GM19395 (cell line): ENCODE measurements around the gene RFX2.

Source experiments
- ATAC-seq: cut with Tn5 transposase; IDR thresholded peaks from one replicate; pipeline ENCODE4 v1.9.1; 2021; ENCODE audit warnings: mild to moderate bottlenecking, moderate library complexity; ENCODE audit not compliant: unreplicated experiment

The RFX2 gene

DNA sequence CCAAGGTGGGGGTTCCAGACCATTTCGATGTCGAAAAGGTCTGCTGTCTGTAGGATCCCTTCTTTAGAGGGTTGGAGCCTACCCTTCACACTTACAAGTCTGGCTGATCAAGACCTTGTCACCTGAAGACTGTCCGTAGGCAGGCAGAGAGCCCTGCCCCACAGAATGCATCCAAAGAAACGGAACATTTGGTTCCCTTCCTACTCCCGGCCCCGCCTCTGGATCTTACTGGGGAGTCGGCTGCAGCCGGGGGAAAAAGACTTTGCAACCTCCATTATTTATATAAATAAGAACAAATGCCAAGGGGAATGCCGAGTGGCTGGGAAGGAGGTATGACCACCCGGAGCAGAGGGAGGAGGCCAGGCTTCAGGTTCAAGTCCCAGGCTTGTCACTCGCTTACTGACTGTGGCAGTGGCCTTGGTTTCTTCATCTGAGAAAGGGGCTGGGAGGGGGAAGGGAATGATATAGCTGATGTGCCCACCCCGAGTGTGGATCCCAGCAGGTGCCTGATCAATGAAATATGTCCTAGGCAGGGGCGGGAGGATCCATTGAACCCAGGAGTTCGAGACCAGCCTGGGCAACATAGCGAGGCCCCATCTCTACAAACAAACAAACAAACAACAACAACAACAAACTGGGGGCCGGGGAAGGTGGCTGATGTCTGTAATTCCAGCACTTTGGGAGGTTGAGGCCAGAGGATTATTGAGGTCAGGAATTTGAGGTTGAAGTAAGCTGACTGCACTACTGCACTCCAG lies 48.7 kb downstream of the RFX2 start:
- ATAC-seq, result no peak

DNA sequence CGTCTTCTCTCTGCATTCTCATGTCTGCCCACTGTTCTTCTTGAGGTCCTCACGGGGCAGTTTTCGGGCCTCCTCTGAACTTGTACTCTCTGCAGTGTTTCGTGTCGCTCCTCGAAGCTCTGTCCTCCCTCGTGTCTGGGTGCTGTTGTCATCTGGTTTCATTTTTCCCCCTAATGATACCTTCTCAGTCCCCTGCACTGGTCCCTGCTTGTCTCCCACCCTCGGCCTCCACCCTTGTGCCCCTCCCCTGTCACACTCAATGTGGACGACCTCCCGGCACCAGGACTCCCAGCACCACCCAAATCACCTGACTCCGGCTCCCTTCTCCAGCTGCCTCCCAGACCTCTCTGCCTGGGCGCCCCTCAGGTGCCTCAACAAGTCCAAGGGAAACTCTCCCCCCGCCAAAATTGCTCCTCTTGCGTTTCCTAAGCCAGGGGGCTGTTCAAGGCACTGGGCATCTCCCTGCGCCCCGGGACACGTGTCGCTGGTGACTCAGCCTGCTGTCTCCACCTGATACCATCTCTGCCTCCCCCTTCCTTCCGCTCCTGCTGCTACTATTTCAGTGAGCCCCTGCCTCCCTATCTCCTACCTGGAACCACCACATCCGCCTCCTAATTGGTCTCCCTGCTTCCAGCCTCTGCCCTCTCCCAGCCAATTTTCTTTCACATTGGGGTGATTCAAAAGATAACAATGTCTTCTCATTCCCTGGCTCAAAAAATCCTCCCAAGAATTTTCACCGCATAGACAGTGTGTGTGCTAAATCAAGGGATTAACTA lies 49.5 kb downstream of the RFX2 start:
- no peak for ATAC-seq

DNA sequence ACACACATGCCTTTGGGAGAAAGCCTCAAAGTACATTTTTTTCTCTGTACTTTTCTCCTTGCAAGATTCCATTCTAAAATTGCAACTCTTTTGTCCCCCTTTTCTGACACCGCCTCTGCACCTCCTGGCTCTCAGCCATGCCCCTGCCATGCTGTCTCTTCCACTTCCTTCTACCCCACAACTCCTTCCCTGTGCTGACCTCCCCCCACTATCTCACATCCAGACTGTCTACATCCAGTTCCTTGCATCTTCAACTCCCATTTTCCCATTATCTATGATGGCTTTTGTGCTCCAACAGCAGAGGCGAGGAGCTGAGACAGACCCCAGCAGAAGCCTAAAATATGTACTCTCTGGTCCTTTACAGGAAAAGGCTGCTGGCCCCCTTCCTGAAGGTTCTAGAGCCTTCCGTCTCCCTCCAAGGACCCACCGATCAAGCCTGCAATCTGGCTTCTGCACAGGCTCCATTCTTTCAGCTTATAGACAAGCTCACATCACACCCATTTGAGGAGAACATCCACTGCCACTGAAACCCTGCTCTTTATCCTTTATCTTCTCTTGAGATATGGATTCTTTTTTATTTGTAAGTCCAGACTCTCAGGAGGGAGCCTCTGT lies 50.2 kb downstream of the RFX2 start:
- ATAC-seq, result no peak

DNA sequence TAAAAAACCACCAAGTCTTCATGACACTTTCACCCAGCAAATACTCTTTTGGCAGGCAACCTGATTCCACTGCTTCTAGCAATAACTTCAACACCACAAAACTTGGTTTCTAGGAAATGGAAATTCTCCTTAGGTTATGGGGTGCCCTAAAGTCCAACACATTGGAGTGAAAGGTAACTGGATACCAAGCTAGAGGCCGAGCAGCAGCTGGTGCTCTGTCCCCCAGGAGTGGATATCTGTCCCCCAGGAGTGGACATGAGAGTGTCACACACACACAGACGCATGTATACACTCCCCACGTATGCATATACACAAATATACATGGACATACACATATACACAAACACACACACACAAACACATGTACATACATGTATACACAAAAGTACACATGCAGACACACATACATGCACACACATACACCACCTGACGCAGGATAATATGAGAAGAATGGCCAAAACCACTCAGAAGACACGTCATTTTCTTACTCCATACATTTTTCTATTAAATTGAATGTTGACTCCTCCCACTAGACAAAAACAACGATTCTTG lies 50.8 kb downstream of the RFX2 start:
- no peak for ATAC-seq

DNA sequence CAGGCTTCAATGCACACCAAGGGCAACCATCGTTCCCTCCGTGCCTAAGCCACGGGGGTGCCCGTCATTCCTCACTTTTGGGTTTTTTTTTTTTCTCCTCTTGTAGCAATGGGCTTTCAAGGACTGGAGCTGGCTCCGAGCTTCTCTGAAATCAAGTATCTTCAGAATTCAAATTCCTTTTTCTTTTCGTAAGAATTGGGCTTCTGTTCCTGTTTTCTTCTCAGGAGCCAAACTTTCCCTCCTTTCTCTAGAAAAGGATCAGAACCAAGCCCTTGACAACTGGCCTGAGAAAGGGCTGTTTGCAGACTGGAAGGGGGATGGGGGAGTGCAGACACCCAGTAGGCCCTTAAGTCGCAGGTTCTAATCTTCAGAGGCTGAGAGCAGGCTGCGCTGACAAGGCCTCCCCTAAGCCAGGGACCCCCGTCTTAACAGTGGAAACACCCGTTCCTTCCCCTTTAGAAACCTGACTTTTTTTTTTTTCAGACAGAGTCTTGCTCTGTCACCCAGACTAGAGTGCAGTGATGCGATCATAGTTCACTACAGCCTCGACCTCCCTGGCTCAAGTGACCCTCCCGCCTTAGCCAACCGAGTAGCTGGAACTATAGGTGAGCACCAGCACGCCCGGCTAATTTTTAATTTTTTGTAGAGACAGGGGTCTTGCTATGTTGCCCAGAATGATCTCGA lies 51.6 kb downstream of the RFX2 start:
- ATAC-seq, result no peak

DNA sequence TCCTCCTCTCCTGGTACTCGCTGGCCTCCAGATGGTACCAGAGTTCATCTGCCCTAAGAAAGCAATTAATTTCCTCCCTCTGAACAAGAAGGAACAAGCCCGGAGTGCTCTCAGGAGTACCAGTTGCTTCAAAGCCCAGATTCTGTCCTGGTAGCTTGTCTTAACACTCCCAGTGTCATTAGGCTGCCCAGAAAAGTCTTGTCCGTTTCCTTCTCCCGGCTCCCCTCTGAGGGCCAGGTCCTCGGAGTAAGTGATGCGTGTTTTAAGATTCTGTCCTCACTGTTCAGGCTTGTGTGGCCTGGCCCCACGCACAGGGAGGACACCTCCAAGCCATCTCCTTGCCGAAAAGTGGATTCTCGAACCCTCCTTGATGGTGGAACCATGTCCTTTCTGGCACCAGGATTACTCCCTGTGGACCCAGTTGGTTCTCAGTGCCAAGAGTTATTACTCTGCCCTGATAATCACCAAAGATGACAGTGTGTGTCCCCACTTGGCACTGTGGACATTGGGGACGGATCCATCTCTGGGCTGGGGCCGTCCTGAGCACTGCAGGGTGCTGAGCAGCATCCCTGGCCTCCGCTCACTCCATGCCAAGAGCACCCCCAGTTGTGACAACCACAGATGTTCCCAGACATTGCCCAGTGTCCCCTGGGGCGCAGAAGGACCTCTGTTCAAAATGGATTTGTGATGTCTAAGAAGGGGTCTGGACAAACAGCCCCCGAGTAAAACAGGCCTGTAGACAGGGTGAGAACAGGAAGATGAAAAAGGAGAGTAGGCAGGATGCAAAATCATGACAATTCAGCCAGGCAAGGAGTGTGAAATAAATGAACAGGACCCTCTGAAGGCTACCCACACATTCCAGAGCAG lies 52.4 kb downstream of the RFX2 start:
- ATAC-seq, result no peak

DNA sequence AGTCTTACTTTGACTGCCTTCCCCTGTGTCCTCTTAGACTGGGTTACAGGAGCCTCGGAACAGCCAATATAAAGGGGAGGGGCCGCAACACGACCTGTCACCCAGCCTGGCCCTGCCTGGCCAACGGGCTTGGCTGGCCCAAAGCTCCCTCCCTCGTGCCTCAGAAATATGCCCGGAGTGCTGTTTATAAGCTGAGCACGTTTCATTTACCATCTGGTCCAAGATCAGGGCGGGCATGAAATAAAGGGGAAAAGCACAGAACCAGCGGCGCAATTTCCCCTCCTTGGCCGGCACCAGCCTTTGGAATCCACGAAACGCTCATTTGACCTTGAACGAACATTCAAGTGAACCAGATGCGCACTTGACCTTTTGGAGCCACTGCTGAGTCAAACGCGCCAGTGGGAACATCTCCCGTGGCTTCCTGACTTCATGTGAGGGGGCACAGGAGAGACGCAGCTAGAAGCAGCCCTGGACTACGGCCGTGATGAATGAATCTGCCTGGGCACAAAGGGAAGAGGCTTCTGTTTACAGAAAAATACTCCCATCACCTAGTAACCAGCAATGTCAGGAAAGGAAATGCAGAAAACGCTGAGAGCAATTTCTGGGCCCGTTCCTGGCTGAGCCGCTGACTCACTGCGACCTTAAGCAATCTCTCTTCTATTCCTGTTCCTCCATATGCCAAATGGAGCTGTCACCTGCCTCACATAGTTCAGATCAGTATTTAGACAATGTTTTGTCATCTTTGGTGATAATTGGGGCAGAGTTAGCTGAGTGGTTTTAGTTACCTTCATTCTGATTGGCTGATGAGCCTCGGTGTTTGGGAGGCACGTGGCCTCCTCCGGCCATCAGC lies 53.3 kb downstream of the RFX2 start:
- no peak for ATAC-seq

DNA sequence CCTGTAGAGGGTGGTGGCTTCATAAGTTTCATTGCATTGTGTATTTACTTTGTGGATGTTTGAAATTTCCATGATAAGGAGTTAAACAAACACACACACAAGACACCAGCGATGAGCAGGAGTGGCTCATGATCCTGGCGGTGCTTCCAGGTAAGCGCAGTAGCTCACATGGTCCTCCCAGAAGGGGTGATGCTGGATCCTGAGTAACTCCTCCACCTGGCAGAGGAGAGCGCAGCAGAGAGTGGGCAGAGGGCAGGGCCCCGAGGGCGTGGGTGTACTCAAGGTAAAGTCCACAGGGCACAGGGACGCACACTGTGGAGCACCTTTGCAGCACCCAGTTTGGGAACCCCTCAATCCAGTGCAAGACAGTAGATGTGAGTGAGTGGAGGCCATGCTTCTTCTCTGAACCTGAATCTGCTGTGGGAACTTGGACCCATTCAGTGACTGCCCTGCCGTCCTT lies 54.0 kb downstream of the RFX2 start:
- no peak for ATAC-seq

DNA sequence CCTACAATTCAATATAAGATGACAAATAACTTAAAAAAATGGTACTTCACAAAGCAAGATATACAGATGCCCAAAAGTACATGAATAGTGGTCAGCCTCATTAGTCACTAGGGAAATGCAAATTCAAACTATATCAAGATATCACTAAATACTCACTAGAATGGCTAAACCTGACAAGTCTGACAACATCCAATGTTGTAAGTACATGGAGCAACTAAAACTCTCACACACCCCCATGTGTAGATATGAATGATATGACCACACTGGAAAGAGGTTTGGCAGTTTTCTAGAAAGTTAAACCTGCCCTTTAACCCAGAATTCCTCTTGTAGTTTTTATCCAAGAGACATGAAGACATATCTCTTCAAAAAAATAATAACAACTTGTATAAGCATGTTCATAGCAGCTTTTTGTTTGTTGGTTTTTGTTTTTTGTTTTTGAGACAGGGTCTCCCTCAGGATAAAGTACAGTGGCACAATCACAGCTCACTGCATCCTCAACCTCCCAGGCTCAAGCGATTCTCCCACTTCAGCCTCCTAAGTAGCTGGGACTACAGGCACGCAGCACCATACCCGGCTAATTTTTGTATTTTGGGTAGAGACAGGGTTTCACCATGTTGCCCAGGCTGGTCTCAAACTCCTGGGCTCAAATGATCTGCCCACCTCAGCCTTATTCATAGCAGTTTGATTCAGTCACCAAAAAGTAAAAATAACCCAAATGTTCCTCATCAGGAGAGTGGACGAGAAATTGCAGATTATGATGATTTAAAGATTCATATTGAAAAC lies 55.1 kb downstream of the RFX2 start:
- ATAC-seq, result no peak

DNA sequence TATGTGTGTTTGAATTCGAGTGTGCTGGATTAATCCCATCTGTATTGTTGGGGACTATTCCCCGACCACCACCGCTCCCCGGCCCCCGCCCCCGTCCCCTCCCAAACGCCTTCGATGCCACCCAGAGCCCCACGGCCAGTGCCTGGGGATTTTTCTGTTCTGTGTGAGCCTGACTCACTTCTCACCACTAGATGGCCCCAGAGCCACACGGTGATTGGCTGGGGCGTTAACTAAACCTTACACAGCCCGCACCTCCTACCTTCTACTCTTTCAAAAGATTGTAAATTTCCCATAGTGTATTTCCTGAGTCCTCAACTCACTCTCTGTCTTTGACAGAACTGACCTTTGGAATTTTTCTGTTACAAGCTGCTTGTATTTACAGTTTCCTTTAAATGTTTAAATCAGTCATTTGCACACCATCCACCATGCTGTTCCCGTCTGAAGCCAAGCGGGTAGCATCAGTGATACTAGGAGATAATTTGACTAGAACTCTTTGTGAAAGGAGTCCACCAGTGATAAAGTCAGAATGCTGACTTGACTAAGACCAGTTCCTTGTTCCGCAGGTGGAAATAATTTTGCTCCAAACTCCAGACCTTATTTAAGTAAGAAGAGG lies 61.4 kb downstream of the RFX2 start:
- no peak for ATAC-seq

DNA sequence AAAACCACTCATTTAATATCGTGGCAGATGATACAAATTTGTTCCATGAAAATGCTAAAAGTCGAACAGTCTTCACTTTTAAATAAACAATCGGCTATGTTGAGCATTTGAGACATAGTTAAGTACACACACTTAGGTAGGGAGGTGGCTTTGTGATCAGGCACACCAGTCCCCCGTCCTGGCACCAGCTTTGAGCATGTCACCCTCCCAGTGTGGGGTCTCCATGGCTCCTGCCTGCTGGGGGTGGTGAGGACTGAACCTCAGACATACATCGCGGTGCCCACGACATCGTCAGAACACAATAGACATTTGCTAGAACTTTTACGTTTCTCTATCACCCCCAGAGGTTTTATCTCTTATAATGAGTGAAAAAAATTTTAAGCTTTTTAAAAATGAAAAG lies 62.0 kb downstream of the RFX2 start:
- ATAC-seq, result no peak

DNA sequence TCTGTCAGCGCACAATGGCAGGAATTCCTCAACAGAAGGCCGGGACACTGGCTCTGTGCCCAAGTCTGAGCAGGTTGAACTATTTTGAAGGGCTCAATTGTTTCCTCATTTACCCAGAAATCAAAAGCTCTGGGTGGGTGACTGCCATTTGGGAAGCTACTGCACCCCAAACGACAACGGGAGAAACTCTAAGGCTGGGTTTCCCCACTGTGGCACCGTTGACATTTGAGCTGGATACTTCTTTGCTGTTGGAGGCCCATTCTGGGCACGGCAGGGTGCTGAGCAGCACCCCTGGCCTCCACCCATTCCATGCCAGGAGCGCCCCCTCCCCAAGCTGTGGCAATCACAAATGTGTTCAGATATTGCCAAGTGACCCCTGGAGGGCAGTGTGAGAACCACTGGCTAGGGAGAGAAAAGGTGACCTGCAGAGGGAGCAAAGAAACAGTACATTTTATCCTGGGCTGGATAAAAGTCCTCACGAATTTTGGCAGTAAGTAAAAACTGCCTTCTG lies 62.5 kb downstream of the RFX2 start:
- ATAC-seq, result no peak

DNA sequence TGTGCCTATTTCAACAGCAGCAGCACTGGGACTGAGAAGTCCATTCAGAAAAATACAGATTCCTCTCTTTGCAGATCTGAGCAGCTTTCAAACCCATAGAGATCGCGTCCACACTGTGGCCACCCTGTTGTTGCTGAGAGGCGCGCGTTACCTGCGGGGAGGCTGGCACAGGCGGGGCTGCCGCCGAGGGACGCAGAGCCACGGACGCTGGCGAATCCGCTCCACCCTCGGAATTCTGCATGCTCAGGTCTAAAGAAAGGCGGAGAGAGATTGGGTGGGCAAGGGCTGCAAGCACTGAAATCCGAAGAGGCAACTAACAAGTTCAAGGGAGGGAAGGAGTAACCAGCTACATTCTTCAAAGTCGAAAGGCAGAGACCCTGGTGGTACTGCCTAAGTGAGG lies 63.0 kb downstream of the RFX2 start:
- no peak for ATAC-seq

DNA sequence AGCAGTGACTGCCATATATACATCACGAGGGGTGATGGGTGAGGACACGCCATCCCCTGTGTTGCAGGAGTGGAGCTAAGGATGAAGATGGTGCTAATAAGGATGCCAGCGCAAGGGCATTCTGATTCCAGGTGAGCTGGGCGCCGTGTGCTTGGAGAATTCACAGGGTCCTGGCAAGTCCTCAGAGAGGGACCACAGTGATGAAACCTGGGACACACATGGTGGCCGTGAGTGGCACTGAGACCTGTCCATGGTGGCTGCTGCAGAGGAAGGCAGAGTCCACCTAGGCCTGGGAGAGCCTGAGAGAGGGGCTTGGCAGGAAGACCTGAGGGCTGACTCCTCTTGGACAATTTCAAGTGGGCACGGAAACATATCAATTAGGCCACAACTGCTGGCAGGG lies 65.2 kb downstream of the RFX2 start:
- ATAC-seq, result no peak

DNA sequence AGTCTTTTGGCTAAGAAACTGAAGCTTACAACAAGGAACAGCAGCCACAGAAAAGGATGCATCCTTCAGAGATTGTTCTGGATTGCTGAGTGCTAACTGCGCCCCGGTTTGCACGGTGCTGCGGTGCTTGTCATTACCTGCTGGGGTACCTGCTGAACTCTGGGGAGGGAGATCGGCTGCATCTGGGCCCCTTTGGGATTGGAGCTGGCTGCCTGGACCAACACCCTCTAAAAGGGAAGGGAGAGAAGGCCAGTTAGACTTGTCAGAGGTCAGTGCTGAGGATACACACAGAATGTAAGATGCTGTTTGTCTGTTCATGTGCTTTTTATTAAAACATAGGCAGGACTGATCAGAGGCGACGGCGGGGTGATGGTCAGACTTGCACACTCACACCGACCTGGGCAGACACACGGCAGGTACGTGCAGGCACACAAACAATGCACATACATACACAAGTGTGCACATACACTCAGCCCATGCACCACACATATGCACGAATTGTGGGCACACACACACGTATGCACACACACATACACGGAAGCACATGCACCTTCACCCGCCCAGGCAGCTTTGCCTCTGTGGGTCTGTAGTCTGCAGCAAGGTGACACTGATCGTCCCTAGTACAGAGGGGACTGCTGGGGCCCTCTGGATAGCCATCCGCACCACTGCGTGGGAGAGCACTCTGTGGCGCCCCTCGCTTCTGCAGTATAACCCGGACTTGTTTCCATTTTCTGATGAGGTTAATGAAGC lies 66.1 kb downstream of the RFX2 start:
- no peak for ATAC-seq

DNA sequence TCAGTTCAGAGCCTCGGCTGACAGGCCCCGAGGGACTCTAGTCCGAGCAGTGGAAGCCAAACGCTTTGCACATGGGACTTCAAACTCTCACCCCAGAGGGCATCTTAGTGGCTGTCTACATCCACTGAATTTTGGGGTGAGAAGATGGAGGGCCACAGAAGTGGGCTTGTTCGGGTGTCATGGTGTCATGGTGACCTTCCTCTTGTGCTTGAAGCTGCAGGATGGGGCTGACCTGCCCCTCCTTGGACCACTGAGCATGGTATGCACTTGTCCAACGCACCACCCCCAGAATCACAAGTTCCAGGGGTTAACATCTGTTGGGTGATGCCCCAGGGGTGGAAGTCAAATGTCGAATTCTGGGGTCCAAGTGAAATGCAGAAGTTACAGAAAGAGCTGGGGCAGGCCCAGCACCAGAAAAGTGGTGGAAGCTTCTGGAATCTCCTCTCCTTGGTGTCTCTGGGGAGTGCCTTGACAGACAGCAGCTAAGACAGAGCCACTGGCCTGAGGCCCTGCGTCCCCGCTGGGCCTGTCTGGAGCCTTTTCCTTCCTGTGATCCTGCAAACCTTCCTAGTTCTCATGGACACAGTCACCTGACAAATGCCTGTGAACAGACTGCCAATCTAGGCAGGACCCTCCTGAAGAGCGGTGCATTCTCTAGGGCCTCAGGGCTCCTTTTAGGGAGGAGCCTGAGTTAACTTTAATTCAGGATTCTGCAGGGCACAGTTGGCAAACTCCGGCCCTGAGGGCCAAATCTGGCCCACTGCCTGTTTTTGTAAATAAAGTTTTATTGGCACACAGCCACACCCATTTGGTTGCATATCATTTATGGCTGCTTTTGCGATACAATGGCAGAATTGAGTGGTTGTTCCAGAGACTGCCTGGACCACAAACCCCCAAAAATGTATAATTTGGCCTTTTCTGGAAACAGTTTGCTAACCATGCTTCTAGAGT lies 67.2 kb downstream of the RFX2 start:
- ATAC-seq, result no peak
